Neural cell (in vitro differentiated cells): Measurements from ENCODE around the gene F12.

ENCODE experiments used
- CTCF ChIP-seq: fragments of 450-650 bp; IDR thresholded peaks from 2 replicates; pipeline ENCODE4 v1.5.1; 2014; ENCODE audit warnings: antibody characterized with exemption, mild to moderate bottlenecking, moderate library complexity; ENCODE audit not compliant: poor library complexity, severe bottlenecking
- EZH2 ChIP-seq: fragments of 200-600, 300-800 bp; shearing (Covaris generic), sonication (generic); IDR thresholded peaks from 2 replicates; pipeline ENCODE4 v1.6.1; 2014; ENCODE audit warnings: antibody characterized with exemption, low read length, borderline replicate concordance, mild to moderate bottlenecking; ENCODE audit not compliant: insufficient read depth, poor library complexity, severe bottlenecking

DNA sequence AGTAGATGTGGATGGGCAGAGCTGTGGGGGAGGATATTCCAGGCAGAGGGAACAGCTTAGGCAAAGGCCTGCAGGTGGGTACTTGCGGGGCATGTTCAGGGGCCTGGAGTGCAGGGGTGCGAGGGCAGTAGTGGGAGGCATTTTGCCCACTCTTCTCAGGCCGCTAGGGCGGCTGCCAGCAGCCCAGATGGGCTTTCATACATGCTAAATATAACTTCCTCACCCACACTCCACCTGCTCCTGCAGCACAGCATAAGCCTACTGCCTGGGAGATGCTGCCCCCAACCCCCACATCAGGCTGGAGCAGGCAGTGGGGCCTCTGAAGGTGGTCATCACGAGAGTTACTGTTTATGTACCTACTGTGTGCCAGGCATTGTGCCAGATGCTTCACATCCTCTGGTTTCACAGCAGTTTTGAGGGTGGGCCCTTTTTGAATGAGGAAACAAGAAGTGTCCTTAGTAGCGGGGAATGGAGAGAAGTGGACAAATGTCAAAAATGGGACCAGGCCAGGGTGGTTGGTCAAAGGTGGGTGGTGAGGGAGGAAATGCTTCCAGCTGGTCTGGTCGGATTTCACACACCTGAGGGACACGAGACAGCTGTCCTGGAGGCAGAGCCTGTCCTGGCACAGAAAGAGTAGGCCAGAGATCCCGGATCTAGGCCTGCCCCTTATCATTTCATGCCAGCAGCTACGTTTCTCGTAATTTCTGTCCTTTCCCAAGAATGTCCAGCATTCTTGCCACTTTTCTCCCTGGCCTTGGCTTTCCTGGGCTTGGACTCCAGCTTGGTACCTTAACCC, 39.5 kb downstream of the F12 start:
- TF ChIP-seq CTCF (no peak), EZH2 (no peak)
